ENCODE data around the gene NAV2.

Gene NAV2

GRCh38 chr11:19714387-19715363 is 2.0 kb downstream of the NAV2 start:
- DNase-seq (ENCODE audit: low read depth, low spot score): no peak

GRCh38 chr11:19715373-19715772 is 2.7 kb downstream of the NAV2 start:
- no peak for DNase-seq (ENCODE audit: low read depth, low spot score)

GRCh38 chr11:19718051-19718450 is 5.4 kb downstream of the NAV2 start:
- no peak for DNase-seq (ENCODE audit: low read depth, low spot score)

GRCh38 chr11:19718951-19719350 is 6.3 kb downstream of the NAV2 start:
- DNase-seq (ENCODE audit: low read depth, low spot score): no peak

- no peak for DNase-seq (ENCODE audit: low read depth, low spot score)
These were observed 7.3 kb downstream of the NAV2 start for GRCh38 chr11:19719960-19720359.

GRCh38 chr11:19721176-19721575 is 8.5 kb downstream of the NAV2 start:
- no peak for DNase-seq (ENCODE audit: low read depth, low spot score)

- DNase-seq (ENCODE audit: low read depth, low spot score): no peak
These were observed 10.1 kb downstream of the NAV2 start for GRCh38 chr11:19722702-19723101.

- DNase-seq (ENCODE audit: low read depth, low spot score): no peak
These were observed 11.1 kb downstream of the NAV2 start for GRCh38 chr11:19723572-19724342.

- no peak for DNase-seq (ENCODE audit: low read depth, low spot score)
These were observed 12.1 kb downstream of the NAV2 start for GRCh38 chr11:19724765-19725164.

GRCh38 chr11:19725379-19726079 is 12.9 kb downstream of the NAV2 start:
- DNase-seq (ENCODE audit: low read depth, low spot score): no peak

GRCh38 chr11:19727246-19727645 is 14.6 kb downstream of the NAV2 start:
- DNase-seq (ENCODE audit: low read depth, low spot score): no peak

GRCh38 chr11:19728436-19728835 is 15.8 kb downstream of the NAV2 start:
- no peak for DNase-seq (ENCODE audit: low read depth, low spot score)

GRCh38 chr11:19729141-19729540 is 16.5 kb downstream of the NAV2 start:
- DNase-seq (ENCODE audit: low read depth, low spot score): no peak

GRCh38 chr11:19730373-19730772 is 17.7 kb downstream of the NAV2 start:
- no peak for DNase-seq (ENCODE audit: low read depth, low spot score)

- DNase-seq (ENCODE audit: low read depth, low spot score): no peak
These were observed 21.5 kb downstream of the NAV2 start for GRCh38 chr11:19734171-19734570.

- no peak for DNase-seq (ENCODE audit: low read depth, low spot score)
These were observed 22.7 kb downstream of the NAV2 start for GRCh38 chr11:19735157-19735908.

GRCh38 chr11:19735909-19736498 is 23.4 kb downstream of the NAV2 start:
- DNase-seq (ENCODE audit: low read depth, low spot score): no peak

- DNase-seq (ENCODE audit: low read depth, low spot score): no peak
These were observed 24.2 kb downstream of the NAV2 start for GRCh38 chr11:19736831-19737230.

- DNase-seq (ENCODE audit: low read depth, low spot score): no peak
These were observed 24.9 kb downstream of the NAV2 start for GRCh38 chr11:19737575-19737974.

- no peak for DNase-seq (ENCODE audit: low read depth, low spot score)
These were observed 25.5 kb downstream of the NAV2 start for GRCh38 chr11:19738124-19738523.

GRCh38 chr11:19739872-19740271 is 27.2 kb downstream of the NAV2 start:
- no peak for DNase-seq (ENCODE audit: low read depth, low spot score)

Measured in iPS DF 19.7 (cell line).